Putamen (tissue), 1 donor: ENCODE data around the gene DCC.

Experiments used
- DNase-seq: peaks from one replicate; pipeline ENCODE4 v3.0.0-alpha.2; 2016; ENCODE audit warnings: low spot score

DCC gene

GRCh38 chr18:52920665-52921064 lies 580.7 kb downstream of the DCC start:
- no peak for DNase-seq

DNA sequence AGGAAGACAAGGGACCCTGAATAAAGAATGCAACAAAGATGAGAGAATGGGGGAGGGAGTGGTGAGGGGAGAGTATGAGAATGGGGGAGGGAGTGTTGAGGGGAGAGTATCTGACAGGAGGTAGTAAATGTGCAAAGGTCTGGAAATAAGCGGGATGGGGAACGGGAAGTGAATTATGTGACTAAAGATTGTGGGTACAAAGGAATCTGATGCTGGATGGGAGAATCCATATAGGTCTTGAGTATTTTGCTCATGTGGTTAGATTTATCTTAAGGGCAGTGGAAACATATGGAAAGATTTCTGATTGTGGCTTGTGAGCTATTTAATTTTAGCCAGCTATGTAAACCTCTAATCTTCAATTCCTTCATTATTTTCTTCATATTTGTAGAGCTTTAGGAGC lies 593.4 kb downstream of the DCC start:
- DNase-seq: no peak

DNA sequence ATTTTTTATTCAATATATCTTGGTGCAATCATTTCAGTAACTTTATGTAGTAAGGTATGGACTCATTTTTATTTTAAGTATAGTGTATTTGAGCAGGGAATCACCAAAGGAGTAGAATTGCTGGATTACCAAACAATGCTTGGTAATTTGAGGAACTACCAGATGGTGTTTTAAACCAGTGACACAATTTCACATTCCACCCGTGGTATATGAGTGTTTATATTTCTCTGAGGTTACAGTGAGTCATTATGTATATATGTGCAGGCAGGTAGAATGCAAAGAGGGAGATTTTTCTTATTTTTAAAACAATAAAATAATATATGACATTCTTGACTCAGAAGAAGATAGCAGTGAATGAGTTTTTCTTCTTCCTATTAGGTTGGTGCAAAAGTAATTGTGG lies 596.9 kb downstream of the DCC start:
- DNase-seq: no peak

DNA sequence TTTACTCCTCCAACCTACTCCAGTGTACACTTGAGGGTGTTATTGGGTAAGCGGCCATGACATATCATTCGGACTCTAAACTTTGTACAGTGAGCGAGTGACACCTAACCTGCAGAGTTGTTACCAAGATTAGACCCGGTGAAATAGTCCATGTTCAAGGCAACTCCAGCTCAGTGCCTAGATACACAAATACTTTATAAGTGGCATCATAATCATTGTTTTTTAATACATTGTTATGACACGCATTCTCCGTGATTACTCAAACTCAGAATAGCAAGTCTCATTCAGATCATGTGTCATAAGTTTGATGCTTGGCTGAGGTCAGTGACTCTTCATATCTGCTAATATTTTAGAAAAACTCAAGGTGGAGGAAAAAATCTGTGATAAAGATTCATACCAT lies 597.8 kb downstream of the DCC start:
- DNase-seq: no peak

- no peak for DNase-seq
Measured at GRCh38 chr18:52945552-52945951, 605.6 kb downstream of the DCC start.

- DNase-seq: no peak
Measured at GRCh38 chr18:52948868-52949444, 609.0 kb downstream of the DCC start.

- no peak for DNase-seq
Measured at GRCh38 chr18:52950155-52950554, 610.2 kb downstream of the DCC start.

DNA sequence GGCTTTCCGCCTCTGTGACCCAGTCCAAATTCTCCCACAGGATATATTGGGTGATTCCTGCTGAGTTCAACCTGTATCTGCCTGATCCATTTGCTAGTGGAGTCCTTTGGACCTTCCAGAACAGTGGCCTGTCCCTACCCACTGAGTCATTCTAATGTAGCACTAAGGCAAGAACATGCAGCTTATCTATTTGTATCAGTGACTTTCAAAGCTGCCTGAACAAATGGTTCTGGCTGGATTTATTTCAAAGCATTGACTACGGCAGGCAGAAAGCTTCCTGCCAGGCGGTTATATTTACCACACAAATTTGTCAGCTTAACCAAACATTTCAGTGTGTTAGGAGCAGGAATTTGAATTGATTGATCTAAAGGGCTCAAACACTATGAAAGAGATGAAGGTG lies 613.4 kb downstream of the DCC start:
- DNase-seq: no peak

DNA sequence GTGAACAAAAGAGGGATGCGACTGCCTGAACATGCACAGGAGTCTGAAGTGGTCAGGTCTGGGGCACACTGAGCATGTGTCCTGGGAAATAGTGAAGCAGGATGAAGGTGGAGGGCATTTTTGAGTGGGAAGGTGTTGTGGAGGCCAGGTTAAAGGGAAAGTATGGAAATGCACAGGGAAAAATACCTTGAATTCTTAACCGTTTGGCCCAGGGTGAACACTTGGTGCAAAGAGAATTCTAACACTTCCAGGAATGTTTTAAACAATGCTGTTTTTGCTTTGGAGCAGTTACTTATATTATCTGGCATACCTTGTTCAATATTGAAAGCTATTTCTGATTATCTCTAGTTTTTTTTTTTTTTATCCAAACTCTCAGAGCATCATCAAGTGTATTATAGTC lies 623.5 kb downstream of the DCC start:
- DNase-seq: no peak

DNA sequence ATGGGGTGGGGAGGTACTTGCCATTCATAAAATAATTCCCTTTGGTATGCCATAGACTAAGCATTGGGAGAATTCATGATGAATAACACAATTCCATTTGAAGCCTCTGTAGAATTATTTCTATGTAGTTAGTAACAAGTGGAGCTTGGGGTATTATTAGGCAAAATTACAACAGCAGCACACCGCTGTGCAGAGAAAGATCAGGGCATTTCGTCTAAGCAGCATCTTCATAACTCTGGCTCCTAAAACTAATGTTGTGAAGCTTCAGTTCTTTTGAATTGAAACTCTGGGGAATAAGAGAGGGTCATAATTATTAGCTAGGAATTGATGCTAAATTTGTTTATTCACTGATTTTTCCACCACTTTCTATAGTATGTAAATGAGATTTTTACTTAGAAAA lies 630.7 kb downstream of the DCC start:
- no peak for DNase-seq

DNA sequence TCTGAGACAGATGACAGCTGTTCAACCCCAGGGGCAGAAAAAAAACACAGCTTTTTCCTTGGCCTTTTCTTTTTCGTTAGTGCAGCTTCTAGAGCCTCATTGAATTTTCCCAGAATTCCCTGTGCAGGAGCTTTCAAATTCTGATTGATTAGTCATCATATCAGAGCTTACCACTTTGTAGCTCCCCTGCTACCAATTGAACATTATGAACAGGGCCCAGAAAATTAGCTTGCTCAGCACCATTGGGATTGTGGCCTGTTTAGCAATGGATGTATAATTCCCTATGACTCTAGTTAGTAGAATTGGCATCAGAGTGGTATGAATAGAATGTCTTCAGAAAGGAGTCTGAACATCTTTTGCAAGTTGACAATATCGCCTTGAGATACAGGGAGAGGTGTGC lies 631.1 kb downstream of the DCC start:
- no peak for DNase-seq

- peak; percentile 83 for DNase-seq
Measured at GRCh38 chr18:52979892-52980291, 639.9 kb downstream of the DCC start.

GRCh38 chr18:52991246-52991645 lies 651.2 kb downstream of the DCC start:
- DNase-seq: no peak

DNA sequence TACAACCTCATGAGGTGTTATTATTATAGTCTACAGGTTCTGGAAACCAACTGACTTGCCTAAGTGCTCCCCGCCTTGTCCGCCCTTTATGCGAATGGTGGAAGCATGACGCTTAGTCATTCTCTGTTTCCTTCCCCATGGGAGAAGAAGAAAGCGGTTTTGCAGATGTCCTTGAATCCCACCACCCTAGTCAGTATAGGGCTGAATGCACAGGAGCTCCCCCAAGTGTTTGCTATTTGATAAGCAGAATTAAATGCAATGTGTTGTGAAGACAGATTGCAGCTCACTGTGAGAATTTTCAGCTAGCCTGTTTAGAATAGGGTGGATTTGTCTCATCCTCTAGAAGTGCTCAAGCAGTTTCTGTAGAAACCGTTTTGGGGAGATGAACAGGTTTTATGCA lies 652.0 kb downstream of the DCC start:
- no peak for DNase-seq

DNA sequence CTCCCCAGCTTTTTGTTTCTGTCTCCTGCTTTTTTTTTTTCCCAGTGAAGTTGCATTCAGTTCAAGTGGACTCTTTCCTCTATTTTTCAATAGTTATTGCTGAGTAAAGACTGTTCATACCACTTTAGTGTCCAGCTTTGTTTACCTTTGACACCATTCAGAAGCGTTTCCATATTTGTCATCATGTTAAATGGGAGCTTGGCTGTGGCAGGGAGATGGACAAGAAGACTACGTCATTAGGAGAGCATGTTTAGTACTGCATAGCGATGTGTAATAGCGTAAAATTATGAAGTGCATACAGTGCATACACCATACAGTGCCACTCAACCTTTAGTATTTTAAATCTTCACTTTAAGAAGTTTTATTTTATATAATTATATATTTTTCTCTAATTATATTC lies 655.9 kb downstream of the DCC start:
- no peak for DNase-seq

- DNase-seq: no peak
Measured at GRCh38 chr18:52999633-53000032, 659.6 kb downstream of the DCC start.

DNA sequence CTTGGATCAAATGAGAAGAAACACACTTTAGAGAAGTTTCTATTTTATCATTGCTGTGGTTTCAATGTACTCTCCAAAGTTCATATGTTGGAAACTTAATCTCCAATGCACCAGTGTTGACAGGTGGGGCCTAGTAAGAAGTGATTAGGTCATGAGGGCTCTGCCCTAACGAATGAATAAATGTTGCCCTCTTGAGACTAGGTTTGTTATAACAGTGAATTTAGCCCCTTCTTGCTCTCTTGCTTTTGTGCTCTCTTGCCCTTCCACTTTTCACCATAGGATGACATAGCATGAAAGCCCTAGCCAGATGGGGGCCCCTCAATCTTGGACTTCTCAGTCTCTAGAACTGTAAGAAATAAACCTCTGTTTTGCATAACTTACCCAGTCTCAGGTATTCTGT lies 664.8 kb downstream of the DCC start:
- DNase-seq: no peak

- DNase-seq: no peak
Measured at GRCh38 chr18:53018791-53019190, 678.8 kb downstream of the DCC start.

GRCh38 chr18:53025247-53025646 lies 685.2 kb downstream of the DCC start:
- DNase-seq: no peak

DNA sequence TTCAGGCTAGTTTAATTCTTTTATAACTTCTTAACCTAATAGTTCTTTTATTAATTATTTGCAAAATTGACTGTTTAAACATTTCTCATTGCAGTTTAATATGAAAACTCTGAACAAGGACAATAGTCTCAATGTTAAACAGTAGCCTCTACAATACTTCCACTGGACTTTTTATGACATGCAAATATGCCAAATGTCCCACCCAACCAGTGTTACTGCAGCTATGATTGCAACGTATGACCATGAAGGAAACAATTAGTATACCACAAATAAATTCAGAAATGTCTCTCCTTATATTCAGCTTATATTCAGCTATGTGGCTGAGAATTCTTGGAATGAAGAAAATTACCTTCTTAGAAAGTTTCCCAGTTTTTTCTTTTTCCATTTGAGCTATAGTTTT lies 688.6 kb downstream of the DCC start:
- DNase-seq: no peak

DNA sequence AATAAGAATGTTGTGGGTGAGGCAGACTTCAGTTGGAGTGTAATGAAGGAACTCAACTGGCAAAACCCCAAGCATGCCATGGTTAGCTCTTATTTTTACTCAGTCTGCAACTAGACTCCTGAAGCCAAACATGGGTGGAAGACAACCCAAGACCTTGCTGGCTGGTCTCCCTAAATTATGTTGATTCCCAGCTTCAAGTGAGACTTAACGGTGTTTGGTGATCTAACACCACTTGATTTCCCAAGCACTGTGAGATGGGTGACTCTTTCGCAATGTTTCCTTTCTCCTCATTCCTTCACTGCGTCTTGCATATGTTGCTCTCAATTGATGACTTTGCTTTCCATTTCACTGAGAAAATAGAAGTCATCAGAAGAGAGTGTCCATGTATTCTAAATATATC lies 693.1 kb downstream of the DCC start:
- DNase-seq: no peak

DNA sequence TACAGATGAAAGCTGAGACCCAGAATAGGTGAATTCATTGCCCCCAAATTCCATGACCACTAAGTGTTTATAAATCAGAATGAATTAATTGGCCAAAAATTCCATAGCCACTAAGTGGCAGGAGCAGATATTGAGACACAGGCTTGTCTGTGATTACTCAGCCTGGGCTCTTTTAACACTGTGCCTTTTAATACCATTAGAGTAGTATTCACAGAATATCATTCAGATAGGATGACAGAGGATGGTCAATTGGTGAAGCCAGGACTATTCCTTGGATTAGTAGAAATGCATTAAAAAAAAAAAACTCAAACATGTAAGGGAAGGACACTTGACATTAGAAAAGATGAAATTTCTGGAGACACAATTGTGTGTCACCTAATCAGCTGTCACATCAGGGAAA lies 698.6 kb downstream of the DCC start:
- DNase-seq: no peak

DNA sequence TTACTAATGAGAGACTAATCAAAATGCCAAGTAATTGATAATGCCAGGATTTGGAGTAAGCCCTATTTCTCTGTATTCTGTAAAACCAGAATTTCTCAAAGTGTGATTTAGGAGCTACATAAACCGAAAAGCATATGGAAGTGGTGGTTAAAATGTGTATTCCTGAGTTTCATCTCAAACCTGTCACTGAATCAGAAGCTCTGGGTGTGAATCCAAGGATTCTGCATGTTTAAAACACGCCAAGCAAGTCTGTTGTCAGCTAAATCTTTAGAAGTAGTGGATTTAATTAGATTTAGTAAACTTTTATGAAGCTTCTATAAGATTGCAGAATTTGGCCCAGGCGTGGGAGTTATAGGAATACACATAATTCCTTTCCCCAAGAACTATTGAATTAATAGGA lies 700.3 kb downstream of the DCC start:
- DNase-seq: no peak

DNA sequence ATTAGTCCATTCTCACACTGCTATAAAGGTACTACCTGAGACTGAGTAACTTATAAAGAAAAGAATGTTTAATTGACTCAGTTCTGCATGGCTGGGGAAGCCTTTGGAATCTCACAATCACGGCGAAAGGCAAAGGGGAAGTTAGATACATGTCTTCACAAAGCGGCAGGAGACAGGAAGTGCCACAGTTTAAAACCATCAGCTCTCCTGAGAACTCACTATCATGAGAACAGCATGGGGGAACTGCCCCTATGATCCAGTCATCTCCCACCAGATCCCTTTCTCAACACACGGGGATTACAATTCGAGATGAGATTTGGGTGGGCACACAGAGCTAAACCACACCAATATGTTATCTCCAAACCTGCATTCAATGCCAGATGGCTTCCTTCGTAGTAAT lies 716.1 kb downstream of the DCC start:
- DNase-seq: no peak

- no peak for DNase-seq
Measured at GRCh38 chr18:53070788-53071187, 730.8 kb downstream of the DCC start.
